Fibroblast of skin of abdomen (primary cell): Measurements from ENCODE around the gene TOR1AIP2.
"Not testable (repeated sequence)": the region's sequence is repeated elsewhere in the genome, so short reads cannot be mapped to it uniquely, and the experiment has no call there.

Source experiments
- DNase-seq: peaks from one replicate; pipeline ENCODE4 v3.0.0-alpha.2; 2013

Gene TOR1AIP2

DNA sequence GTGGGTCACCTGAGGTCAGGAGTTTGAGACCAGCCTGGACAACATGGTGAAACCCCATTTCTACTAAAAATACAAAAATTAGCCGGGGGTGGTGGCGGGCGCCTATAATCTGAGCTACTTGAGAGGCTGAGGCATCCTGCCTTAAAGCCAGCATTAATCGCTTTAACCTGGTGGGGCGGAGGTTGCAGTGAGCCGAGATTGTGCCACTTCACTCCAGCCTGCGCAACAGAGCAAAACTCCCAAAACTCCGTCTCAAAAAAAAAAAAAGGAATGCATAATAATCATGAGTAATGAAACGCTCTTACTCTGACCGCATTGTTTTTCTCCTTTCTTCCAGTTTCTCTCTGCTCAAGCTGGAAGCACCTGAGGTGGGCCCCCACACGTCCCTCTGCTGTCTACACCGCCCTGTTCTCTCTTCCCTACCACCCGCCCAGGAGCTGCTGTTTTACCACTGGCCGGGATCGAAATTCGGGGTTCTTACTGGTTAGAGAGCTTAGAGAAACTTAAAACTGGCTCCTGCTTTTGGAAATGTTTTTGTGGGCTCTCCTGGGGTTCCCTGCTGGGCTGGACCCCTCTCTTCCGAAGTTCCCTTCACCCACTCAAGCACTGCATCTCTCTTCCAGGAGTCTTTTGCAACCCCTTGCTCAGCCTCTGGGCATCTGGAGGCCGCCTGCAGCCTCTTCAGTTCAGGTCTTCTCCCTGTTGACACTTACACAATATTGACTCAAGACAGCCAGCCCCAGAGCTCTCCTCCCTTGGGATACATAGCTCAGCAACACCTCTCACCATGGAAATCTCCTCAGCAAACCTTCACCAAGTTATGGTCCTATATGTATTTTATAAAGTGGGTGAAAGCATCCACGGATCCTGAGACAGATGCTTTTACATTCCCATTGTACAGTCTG is 72.1 kb downstream of the TOR1AIP2 start:
- DNase-seq: no peak

DNA sequence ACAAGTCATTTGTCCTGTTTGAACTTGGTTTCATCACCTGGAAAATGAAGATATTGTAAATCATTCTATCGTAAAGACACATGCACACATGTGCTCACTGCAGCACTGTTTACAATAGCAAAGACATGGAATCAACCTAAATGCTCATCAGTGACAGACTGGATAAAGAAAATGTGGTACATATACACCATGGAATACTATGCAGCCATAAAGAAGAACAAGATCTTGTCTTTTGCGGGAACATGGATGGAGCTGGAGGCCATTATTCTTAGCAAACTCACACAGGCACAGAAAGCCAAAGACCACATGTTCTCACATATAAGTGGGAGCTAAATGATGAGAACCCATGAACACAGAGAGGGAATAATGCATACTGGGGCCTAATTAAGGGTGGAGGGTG is 73.2 kb downstream of the TOR1AIP2 start:
- DNase-seq: not testable (repeated sequence)

DNA sequence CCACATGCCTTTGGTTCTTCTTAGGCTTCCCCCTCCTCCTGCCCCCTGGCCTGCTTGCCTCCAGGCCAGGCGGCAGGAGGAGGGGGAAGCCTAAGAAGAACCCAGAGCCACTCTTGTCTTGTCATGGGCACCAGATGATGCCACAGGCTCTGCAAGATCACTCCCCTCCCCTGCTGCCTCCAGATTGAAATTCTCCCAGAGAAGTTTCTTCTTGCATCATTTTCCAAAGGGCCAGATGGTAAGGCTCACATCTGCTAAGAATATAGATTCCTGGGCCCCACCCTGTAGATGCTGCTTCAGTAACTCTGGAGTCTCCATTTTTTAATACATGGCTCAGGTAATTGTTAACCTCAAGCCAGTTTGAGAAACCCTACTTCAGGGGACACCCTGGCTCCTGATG is 73.7 kb downstream of the TOR1AIP2 start:
- DNase-seq: no peak

DNA sequence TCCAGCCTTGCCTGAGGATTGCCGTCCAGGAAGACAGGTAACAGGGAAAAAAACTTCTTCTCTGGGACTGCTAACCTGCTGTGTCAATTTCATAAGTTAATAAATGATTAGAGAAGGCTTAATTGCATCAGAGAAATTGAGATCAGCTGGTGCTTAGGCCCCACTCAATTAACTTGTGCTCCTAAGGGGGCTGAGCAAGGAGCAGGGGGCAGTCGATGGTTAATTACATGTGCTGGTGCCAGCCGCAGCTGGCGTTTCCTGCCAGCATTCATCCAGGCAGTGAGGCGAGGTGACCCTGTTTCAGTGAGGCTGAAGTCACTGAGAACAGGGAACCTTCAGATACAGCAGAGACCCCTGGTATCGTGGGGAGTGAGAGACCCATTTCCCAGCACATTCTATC is 74.5 kb downstream of the TOR1AIP2 start:
- DNase-seq: no peak

DNA sequence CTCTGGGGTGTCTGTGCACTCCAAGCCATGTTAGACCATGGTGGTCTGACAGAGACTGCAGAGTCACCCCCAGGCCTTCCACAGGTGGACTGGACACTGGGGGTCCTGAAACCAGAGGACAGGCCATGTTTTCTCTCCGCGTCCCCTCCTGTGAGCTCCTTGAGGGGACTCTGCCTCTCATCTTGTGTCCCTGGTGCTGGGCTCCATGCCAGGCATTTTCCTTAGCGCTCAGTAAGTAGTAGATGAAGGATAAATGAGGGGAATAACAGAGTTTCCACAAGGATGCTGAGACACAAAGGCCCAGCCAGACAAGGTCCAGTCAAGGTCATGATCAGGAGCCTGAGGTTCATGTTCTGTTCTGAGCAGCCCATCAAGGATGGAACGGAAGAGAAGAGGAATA is 77.1 kb downstream of the TOR1AIP2 start:
- DNase-seq: no peak

DNA sequence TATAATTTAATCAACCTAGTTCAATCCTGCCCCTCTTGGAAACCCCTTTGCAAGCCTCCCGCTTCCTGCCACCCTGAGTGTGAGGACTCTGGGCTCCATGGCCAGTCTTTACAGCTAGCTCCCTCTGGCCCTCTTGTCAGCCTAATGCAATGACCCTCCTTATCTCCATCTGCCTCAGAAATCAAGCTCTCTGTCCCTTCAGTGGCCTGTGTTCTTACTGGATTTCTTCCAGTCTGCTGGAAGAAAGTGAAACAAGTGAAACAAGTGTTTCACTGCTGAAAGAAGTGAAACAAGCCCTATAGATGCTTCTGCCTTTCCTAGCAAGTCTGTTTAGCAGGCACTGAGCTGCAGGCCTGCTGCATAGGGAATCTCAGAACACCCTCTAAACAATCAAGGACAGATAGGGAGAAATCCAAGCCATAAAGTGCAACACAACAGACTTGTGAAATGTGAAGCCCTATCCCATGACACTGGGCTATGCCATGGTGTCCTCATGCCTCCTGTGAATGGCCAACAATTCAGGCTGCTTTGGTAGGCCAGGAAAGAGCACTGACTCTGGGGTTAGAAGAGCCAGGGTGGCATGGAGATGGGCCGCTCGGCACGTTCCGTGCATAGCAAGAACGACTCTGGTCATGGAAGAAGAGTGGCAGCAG is 78.6 kb downstream of the TOR1AIP2 start:
- no peak for DNase-seq

DNA sequence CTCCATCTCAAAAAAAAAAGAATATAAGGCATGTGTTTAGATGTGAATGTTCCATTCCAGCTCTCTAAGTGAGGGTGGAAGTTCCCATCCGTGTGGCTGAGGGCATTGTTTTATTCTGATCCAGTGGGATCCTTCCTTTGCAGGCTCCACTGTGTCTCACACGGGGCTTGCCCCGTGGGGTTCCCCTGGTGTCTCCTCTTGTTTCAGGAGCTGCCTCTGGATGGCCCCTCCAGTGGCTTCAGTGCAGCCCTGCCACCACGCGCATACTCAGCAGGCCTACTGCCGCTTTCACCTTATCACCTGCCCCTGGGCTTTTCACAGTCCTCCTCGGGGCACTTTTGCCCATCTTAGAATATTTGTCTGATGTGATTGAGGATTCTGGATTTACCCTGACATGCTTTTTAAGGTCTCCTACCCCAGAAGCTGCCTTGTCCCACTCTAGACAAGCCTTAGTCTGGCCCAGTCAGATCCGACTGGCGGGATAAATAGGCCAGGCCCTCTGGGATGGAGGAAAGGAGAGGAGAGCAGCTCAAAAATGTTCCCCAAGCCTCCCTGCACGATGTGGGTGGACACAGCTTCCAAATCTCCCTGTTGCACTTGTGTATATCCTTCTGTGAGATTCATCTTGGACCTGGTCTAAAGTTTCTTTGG is 79.3 kb downstream of the TOR1AIP2 start:
- no peak for DNase-seq

DNA sequence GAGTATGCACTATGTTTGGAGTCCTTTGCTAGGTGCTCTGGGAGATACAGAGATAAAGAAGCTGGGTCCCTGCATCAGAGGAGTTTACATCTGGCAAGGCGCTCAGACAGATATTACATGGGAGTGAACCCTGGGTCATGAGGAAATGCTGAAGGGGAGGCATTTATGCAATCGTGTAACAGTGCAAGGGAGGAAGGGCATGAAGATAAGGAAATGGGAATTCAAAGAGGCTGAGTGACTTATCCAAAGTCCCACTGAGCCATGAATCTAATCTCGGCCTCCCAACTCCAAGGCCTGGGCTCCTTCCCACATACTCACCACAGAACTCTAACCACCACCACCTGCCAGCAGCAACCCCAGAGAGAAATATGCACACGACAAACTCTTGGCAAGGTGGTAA is 82.9 kb downstream of the TOR1AIP2 start:
- peak; percentile 28 for DNase-seq

DNA sequence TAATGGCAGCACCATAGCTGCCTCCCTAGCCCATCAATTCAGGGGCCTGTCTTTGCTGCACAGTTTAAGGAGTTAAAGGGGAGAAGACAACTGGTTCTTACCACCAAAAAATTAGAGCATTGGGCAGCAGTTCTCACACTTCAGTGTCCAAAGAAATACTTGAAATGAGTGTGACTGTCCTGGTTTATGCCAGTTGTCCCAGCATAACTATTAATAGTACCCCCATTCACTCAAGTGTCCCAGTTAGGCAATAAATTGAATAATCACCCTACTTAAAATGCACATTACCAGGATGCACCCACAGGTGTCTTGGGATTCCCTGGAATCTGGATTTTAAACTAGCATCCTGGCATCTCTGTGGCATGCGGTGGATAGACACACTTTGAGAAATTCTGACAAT is 83.5 kb downstream of the TOR1AIP2 start:
- no peak for DNase-seq

DNA sequence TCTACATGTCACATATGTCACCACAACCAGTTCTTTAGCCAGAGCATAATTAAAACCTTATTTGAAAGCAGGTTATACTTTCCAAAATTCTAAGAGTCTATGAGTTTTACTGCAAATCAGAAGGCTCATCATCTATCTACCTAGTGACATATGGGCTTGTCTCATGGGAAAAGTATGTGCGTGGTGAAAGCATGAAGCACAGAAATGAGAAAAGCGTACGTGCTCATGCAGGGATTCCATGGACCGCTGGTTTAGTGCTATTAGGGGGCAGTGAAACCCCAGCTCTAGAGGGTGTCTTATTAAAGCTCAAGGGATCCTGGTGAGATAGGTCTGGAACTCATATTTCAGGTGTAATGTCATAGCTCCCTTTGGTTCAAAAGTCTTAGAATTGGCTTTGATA is 84.3 kb downstream of the TOR1AIP2 start:
- peak; percentile 21 for DNase-seq
